22Rv1 (cell line): ENCODE measurements around the gene PRDM11.

Experiments used
- CTCF ChIP-seq: fragments of 450-650 bp; IDR thresholded peaks from 2 replicates; pipeline ENCODE4 v1.5.1; 2017; ENCODE audit warnings: mild to moderate bottlenecking
- ZFX ChIP-seq: fragments of 450-650 bp; IDR thresholded peaks from 2 replicates; pipeline ENCODE4 v1.6.1; 2017; ENCODE audit warnings: antibody characterized with exemption, borderline replicate concordance

DNA sequence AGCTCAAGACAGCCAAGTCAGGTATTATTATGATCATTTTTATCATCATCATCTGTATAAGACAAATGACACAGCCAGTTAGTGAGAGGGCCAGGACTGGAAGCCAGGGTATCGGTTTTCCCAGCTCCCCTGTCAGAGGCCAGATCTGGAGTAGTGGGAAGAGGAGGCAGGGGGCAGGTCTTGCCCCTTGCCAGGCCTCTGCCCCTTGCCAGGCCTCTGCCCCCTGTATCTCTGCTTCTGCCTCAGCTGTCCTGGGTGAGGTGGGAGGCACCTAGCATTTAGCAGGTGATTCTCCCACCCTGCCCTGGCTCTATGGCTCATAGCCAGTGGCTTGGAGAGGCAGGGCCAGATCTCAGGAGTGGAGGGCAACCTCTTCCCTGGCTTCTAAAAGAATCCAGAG lies 67.3 kb downstream of the PRDM11 start:
- no peak for TF ChIP-seq CTCF
- TF ChIP-seq ZFX: no peak
